CD4-positive, alpha-beta T cell (primary cell): ENCODE data around the gene DNAJC15. TPM values are rescaled to one million over a fixed set of nuclear protein-coding genes. Genes with fewer than 3 reads are reported as not detected.

ENCODE experiments used
- ATAC-seq: fragments of 200-7000 bp; cut with Tn5 transposase; one replicate; pipeline ENCODE4 v1.10.0; 2022; ENCODE audit warnings: mild to moderate bottlenecking; ENCODE audit not compliant: poor library complexity
- CTCF ChIA-PET: fragments of 350-600 bp; sonication (Branson Sonifier 250); formaldehyde crosslinking; loops from one replicate; lab custom pipeline; 2021; ENCODE audit warnings: antibody characterized with exemption, inconsistent platforms; lab: Charles Lee
- POLR2A ChIA-PET: fragments of 350-600 bp; sonication (Branson Sonifier 250); formaldehyde crosslinking; loops from one replicate; lab custom pipeline; 2021; ENCODE audit warnings: antibody characterized with exemption, inconsistent platforms; lab: Charles Lee
- DNase-seq, 14 experiments: peaks; one replicate each; pipeline ENCODE4 v3.0.0-alpha.2; 2013 to 2020; ENCODE audit warnings: mixed read lengths in 2 of 14
- H3K27ac ChIP-seq, 2 donors: one replicate each; pipeline versions ENCODE4 v1.5.1 to v1.7.0; 2013; ENCODE audit warnings: low read length in 2 of 2, low read depth in 1 of 2, mild to moderate bottlenecking in 1 of 2
- H3K27me3 ChIP-seq, 2 experiments: 1 replicate in 1 of 2; 2 replicates in 1 of 2; pipeline versions ENCODE4 v1.6.1 to v1.7.0; 2013; ENCODE audit warnings: low read length in 2 of 2, control low read depth in 1 of 2, mild to moderate bottlenecking in 1 of 2, moderate library complexity in 1 of 2; ENCODE audit not compliant: insufficient read depth in 2 of 2, control insufficient read depth in 1 of 2
- H3K36me3 ChIP-seq: one replicate; pipeline ENCODE4 v1.6.1; 2013; ENCODE audit warnings: low read length, control low read depth; ENCODE audit not compliant: insufficient read depth
- H3K4me1 ChIP-seq: one replicate; pipeline ENCODE4 v1.6.1; 2013; ENCODE audit warnings: low read length, control low read depth; ENCODE audit not compliant: insufficient read depth
- H3K4me3 ChIP-seq: one replicate; pipeline ENCODE4 v1.5.1; 2013; ENCODE audit warnings: mild to moderate bottlenecking, low read length, moderate library complexity
- H3K9me3 ChIP-seq, 2 experiments: 1 replicate in 1 of 2; 2 replicates in 1 of 2; pipeline versions ENCODE4 v1.6.1 to v1.7.0; 2013; ENCODE audit warnings: low read length in 2 of 2, mild to moderate bottlenecking in 2 of 2, control low read depth in 1 of 2, moderate library complexity in 1 of 2; ENCODE audit not compliant: control insufficient read depth in 1 of 2, insufficient read depth in 1 of 2
- H3K27ac Mint-ChIP-seq: one replicate; pipeline ENCODE4 v1.8.0; 2020; ENCODE audit warnings: mixed read lengths
- H3K27me3 Mint-ChIP-seq: one replicate; pipeline ENCODE4 v1.8.0; 2021; ENCODE audit warnings: mixed read lengths
- H3K36me3 Mint-ChIP-seq: one replicate; pipeline ENCODE4 v1.8.0; 2021; ENCODE audit warnings: low read depth, mixed read lengths
- H3K4me1 Mint-ChIP-seq: one replicate; pipeline ENCODE4 v1.8.0; 2021; ENCODE audit warnings: low read depth, mixed read lengths
- H3K4me3 Mint-ChIP-seq: one replicate; pipeline ENCODE4 v1.8.0; 2020; ENCODE audit warnings: mild to moderate bottlenecking, mixed read lengths
- H3K9me3 Mint-ChIP-seq: one replicate; pipeline ENCODE4 v1.8.0; 2020; ENCODE audit warnings: mixed read lengths
- intact Hi-C, 2 experiments: fragments of 100-400 bp; cut with DNase I in 1 of 2; cut with micrococcal nuclease in 1 of 2; formaldehyde crosslinking; loops; one replicate each; pipeline versions ENCODE4 v1.15.1 to v1.9.0; 2023 to 2025; cut with DNase I, micrococcal nuclease
- total RNA-seq, 174 experiments: library from RNA in 2 of 174; stranded (reverse) in 2 of 174; gene quantifications; one replicate each; pipeline ENCODE4 v1.2.3 and lab custom pipeline; 2021 to 2026
- TF ChIP-seq, protein P1 (sequence below): fragments of 200-600 bp; IDR thresholded peaks from one replicate; pipeline ENCODE4 v1.8.0; 2022; ENCODE audit warnings: antibody characterized with exemption, mild to moderate bottlenecking

DNAJC15 gene
- total RNA-seq, 2 experiments from 2014 or later, result 6.8 to 7.6 TPM

- H3K9me3 Mint-ChIP-seq, result peaks cover 5% of the 10 kb centered on the region
- no peaks in the 10 kb centered on the region for H3K36me3 ChIP-seq
- ChIA-PET POLR2A (interaction anchor here (0.6 to 1.2 kb wide), 2 partner anchors 33 to 96 kb away, joined by 3 to 5 read pairs; partner anchors contain the start of gene EPSTI1), CTCF (no interaction called here)
- DNase-seq, result peak in 3 of 14 experiments; percentile 14 to 34 (median 17)
- TF ChIP-seq, protein P1, sequence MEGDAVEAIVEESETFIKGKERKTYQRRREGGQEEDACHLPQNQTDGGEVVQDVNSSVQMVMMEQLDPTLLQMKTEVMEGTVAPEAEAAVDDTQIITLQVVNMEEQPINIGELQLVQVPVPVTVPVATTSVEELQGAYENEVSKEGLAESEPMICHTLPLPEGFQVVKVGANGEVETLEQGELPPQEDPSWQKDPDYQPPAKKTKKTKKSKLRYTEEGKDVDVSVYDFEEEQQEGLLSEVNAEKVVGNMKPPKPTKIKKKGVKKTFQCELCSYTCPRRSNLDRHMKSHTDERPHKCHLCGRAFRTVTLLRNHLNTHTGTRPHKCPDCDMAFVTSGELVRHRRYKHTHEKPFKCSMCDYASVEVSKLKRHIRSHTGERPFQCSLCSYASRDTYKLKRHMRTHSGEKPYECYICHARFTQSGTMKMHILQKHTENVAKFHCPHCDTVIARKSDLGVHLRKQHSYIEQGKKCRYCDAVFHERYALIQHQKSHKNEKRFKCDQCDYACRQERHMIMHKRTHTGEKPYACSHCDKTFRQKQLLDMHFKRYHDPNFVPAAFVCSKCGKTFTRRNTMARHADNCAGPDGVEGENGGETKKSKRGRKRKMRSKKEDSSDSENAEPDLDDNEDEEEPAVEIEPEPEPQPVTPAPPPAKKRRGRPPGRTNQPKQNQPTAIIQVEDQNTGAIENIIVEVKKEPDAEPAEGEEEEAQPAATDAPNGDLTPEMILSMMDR, result no peak
- H3K9me3 ChIP-seq, result no peaks in the 10 kb centered on the region
- peak overlapping the region; percentile 28 for H3K27ac Mint-ChIP-seq
- H3K27ac ChIP-seq, result no peak overlapping the region
- H3K4me1 Mint-ChIP-seq, result peaks cover 13% of the 10 kb centered on the region
- intact Hi-C loops, result loop anchor here in 1 of 2 experiments (5.0 kb wide), 1 partner anchor 784 kb away; no protein-coding TSS in a partner anchor
- no peaks in the 10 kb centered on the region for H3K4me1 ChIP-seq
- no peaks in the 10 kb centered on the region for H3K27me3 Mint-ChIP-seq
- H3K4me3 ChIP-seq, result peak overlapping the region; percentile 32
- H3K4me3 Mint-ChIP-seq, result peak overlapping the region; percentile 35
- peaks cover 68% of the 10 kb centered on the region for H3K36me3 Mint-ChIP-seq
- ATAC-seq, result no peak
- no peaks in the 10 kb centered on the region for H3K27me3 ChIP-seq
Observed at GRCh38 chr13:43088093-43088511, 64.7 kb downstream of the DNAJC15 start.

DNA sequence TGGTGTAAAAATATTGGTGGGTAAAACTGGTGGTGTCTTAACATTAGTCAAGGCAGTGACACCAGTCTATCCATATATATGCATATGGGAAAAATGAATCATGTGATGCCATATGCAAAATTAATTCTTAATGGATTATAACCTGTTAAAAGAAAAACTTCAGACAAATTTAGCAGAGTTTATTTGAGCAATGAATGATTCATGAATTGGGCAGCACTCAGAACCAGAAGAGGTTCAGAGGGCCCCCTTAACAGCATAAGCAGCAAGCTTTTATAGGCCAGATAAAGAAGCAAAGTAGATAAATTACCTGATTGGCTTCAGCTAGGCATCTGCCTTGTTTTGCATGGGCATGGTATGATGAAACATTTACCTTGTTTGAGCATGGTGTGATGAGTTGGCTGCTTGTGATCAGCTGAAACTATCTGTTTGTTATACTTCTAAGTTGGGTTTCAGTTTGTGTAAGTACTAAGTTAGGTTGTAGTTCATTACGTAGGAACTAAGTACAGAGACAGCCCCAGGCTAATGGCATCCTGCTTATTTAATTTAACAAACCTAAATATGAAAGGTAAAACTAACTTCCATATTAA, 66.6 kb downstream of the DNAJC15 start:
- H3K9me3 Mint-ChIP-seq, result peaks cover 5% of the 10 kb centered on the region
- TF ChIP-seq, protein P1, result no peak
- H3K27me3 ChIP-seq, result no peaks in the 10 kb centered on the region
- H3K4me1 ChIP-seq, result no peaks in the 10 kb centered on the region
- no peak overlapping the region for H3K4me3 ChIP-seq
- H3K4me3 Mint-ChIP-seq, result no peak overlapping the region
- no peaks in the 10 kb centered on the region for H3K9me3 ChIP-seq
- no peaks in the 10 kb centered on the region for H3K36me3 ChIP-seq
- ChIA-PET CTCF (no interaction called here), POLR2A (no interaction called here)
- peaks cover 20% of the 10 kb centered on the region for H3K4me1 Mint-ChIP-seq
- no peak overlapping the region for H3K27ac ChIP-seq
- intact Hi-C loops, result loop anchor here in 1 of 2 experiments (5.0 kb wide), 1 partner anchor 782 kb away; no protein-coding TSS in a partner anchor
- H3K27ac Mint-ChIP-seq, result no peak overlapping the region
- H3K36me3 Mint-ChIP-seq, result peaks cover 78% of the 10 kb centered on the region
- no peak for DNase-seq
- H3K27me3 Mint-ChIP-seq, result no peaks in the 10 kb centered on the region
- no peak for ATAC-seq

DNA sequence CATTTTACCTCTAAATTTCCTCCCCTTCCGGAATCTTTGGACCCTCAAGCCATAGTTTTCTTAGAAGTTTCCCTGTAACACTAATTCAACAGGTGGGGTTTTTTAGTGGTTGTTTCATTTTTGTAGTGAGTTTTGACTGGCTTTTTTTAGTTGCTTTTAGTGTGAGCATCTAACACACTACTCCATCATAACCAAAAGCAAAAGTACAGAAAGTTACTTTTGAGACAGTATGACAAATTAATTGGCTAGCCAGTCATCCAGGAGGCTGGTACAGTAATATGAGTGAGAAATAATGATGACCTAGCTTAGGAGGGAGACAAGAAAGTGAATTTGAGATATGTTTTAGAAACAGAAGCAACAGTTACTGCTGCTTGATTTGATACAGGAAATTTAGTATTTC, 71.5 kb downstream of the DNAJC15 start:
- no peaks in the 10 kb centered on the region for H3K9me3 Mint-ChIP-seq
- no peaks in the 10 kb centered on the region for H3K27me3 Mint-ChIP-seq
- Histone ChIP-seq H3K36me3 (no peaks in the 10 kb centered on the region), H3K4me1 (no peaks in the 10 kb centered on the region), H3K27me3 (no peaks in the 10 kb centered on the region), H3K4me3 (no peak overlapping the region), H3K27ac (no peak overlapping the region), H3K9me3 (no peaks in the 10 kb centered on the region)
- no peak overlapping the region for H3K27ac Mint-ChIP-seq
- TF ChIP-seq, protein P1, result no peak
- no peak overlapping the region for H3K4me3 Mint-ChIP-seq
- POLR2A ChIA-PET, result interaction anchor here (2.2 kb wide), 1 partner anchor 13 kb away, joined by 4 read pairs; no protein-coding TSS in a partner anchor
- intact Hi-C loops, result no loop called here
- H3K4me1 Mint-ChIP-seq, result peaks cover 32% of the 10 kb centered on the region
- DNase-seq, result no peak
- peaks cover 69% of the 10 kb centered on the region for H3K36me3 Mint-ChIP-seq
- ATAC-seq, result no peak
- CTCF ChIA-PET, result interaction anchor here (0.8 kb wide), 1 partner anchor 9 kb away, joined by 3 read pairs; no protein-coding TSS in a partner anchor
